Muscle layer of duodenum (tissue), 2 donors: Measurements from ENCODE around the gene PODXL2.

Experiments
- H3K27ac ChIP-seq: one replicate; pipeline ENCODE4 v1.7.0; 2013; ENCODE audit warnings: mild to moderate bottlenecking, low read length
- H3K27me3 ChIP-seq: one replicate; pipeline ENCODE4 v1.7.0; 2013; ENCODE audit warnings: low read depth, mild to moderate bottlenecking, control low read depth, low read length
- H3K36me3 ChIP-seq, 2 donors: one replicate each; pipeline ENCODE4 v1.7.0; 2013; ENCODE audit warnings: low read length in 2 of 2, control low read depth in 1 of 2, mild to moderate bottlenecking in 1 of 2; ENCODE audit not compliant: insufficient read depth in 2 of 2, control insufficient read depth in 1 of 2
- H3K4me1 ChIP-seq, 2 donors: one replicate each; pipeline ENCODE4 v1.7.0; 2013; ENCODE audit warnings: low read length in 2 of 2, mild to moderate bottlenecking in 2 of 2, control low read depth in 1 of 2, moderate library complexity in 1 of 2; ENCODE audit not compliant: insufficient read depth in 2 of 2, control insufficient read depth in 1 of 2
- H3K4me3 ChIP-seq, 2 donors: one replicate each; pipeline ENCODE4 v1.7.0; 2013; ENCODE audit warnings: low read length in 2 of 2, low read depth in 1 of 2, mild to moderate bottlenecking in 1 of 2
- H3K9me3 ChIP-seq, 2 donors: one replicate each; pipeline ENCODE4 v1.7.0; 2013; ENCODE audit warnings: low read length in 2 of 2, control low read depth in 1 of 2, mild to moderate bottlenecking in 1 of 2; ENCODE audit not compliant: control insufficient read depth in 1 of 2
- donor health status: healthy.

The PODXL2 gene

DNA sequence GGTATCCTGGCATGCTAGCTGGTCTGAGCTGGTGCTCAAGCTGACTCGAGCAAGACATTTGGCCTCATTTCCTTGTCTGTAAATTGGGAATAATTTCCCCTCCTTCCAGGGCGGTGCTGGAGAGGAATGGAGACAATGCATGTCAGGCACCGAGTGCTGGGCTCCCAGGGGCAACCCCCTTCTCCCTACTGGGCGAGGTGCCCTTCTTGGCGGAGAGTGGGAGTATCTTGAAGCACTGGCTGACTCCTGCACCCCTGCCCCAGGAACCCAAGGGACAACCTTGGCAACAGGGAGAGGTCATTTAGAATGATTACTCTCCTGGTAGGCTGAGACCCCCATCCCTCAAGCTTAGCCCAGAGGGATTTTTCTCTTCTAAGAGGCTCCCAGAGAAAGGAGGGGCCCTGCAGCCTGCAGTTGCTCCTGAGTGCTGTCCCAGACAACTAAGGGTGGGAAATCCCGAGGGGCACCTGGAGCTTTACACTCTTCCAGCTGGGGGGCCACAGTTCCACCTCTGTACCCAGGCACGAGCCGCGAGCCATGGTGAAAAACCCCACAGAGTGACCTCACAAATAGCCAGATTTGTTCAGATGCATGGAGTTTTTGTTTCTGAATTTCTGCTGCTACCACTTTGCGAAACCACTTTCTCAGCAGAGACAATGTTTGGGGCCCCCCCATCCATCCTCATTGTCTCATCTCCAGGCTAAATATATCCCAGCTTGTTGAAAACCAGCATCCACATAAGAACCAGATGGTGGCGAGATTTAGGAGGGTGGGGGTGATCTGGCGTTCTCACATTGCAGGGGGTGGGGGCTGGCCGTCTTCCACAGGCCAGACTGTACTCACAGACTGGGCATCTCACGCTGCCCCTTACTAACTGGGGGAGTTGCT lies 88.6 kb downstream of the PODXL2 start:
- Histone ChIP-seq H3K9me3 (no peaks in the 10 kb centered on the region), H3K27me3 (no peaks in the 10 kb centered on the region), H3K4me1 (peaks cover 5 to 19% of the 10 kb centered on the region in 2 donors), H3K27ac (no peak overlapping the region), H3K4me3 (no peak overlapping the region), H3K36me3 (no peaks in the 10 kb centered on the region)

DNA sequence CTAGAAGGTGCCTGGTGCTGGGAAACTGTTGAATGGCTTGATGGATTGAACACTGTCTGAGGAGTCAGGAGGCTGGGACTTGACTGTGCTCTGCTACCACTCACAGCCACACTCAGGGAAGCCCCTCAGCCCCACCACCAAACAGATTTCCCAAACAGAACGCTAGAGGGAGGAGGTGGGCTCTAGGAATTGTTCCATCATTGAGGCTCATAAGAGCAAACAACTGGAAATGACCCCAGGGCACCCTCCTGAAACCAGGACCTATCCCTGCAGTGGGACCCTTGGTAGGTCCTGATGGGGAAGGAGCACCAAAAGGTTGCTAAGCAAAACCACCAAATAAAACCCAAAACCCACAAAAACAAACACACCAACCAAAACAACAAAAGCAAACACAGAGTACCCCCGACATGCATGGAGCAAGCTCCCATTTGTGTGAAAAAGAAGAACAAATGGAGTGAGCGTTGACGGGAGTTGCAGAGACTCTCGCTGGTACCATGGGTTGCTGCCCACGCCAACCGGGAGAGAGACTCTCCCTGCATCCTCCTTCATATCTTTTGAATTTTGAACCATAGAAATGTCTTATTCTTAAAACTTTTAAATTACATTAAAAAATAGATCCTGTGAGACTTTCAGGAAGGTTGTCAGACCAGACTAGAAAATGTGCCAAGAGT lies 89.4 kb downstream of the PODXL2 start:
- Histone ChIP-seq H3K9me3 (no peaks in the 10 kb centered on the region), H3K27ac (no peak overlapping the region), H3K4me3 (no peak overlapping the region), H3K27me3 (no peaks in the 10 kb centered on the region), H3K36me3 (no peaks in the 10 kb centered on the region), H3K4me1 (peaks cover 12 to 27% of the 10 kb centered on the region in 2 donors)

DNA sequence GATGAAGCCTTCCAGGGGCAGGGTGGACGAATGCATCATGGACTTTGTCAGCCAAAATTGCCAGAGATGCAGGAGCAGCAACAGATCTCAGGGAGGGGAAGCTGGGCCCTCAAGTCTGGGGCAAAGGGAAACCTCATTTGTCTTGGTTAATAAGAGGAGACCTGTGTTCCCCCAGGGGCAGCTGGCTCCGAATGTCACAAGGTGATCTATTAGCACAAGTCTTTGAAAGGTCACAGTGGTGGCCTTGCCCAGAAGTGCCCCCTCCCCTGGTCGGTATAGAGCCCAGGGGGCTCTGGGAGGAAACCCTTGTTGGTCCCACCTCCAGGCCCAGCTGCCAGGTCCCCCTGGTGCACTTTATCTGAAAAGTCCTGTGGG lies 89.9 kb downstream of the PODXL2 start:
- H3K27ac ChIP-seq, result no peak overlapping the region
- no peaks in the 10 kb centered on the region for H3K27me3 ChIP-seq
- H3K4me3 ChIP-seq, result no peak overlapping the region
- H3K4me1 ChIP-seq, result peaks cover 12 to 27% of the 10 kb centered on the region in 2 donors
- no peaks in the 10 kb centered on the region for H3K9me3 ChIP-seq
- H3K36me3 ChIP-seq, result no peaks in the 10 kb centered on the region

DNA sequence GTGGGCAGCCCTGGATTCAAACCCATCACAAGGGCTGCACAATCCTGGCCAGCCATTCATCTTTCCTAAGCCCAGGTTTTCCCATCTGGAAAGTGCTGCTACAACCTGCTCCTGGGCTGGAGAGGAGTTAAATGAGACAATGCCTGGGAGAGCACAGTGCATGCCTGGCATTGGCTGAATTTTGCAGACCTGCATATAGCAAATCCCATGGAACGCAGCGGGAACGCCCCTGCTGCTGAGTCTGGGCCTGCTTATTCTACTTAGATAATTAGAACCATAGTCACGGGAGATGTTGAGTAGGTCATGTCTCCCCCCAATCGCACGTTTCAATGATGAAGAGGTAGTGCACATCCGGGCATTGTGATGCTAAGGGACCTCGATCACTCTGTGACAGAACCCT lies 90.4 kb downstream of the PODXL2 start:
- H3K27ac ChIP-seq, result no peak overlapping the region
- no peaks in the 10 kb centered on the region for H3K36me3 ChIP-seq

DNA sequence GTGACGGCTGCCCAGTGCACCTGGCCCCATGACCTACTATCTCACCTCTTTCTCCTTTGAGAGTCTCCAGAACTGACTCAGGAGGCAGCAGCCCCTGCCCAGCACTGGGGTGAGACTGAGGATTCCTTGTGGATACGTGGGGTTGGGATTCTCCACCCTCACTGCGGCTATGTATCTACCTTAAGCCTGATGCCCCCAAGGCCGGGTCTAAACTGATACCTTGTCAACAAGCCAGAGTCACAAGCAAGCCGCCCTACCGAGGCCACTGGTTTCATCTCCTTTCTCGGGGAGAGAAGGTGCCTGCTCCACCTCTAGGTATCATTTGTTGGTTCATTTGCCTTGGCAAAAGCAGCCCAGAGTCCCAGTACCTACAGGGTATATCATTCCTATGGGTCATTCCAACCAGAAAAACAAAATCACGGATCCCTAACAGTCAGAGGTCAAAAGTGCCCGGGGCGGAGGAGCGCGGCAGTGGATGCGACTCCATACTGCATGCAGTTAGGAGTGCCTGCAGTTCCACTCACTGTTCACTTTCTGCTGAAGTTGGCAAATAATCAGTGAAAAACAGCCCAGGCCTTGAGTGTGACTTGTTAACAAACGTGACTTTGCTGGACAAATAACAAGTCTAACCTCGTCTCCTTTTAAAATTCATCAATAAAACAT lies 91.3 kb downstream of the PODXL2 start:
- peaks cover 12 to 24% of the 10 kb centered on the region in 2 donors for H3K4me1 ChIP-seq

More for the DNA sequence above, 90.4 kb downstream of the PODXL2 start:
- Histone ChIP-seq H3K27me3 (no peaks in the 10 kb centered on the region), H3K4me1 (peaks cover 12 to 27% of the 10 kb centered on the region in 2 donors), H3K4me3 (no peak overlapping the region), H3K9me3 (no peaks in the 10 kb centered on the region)

DNA sequence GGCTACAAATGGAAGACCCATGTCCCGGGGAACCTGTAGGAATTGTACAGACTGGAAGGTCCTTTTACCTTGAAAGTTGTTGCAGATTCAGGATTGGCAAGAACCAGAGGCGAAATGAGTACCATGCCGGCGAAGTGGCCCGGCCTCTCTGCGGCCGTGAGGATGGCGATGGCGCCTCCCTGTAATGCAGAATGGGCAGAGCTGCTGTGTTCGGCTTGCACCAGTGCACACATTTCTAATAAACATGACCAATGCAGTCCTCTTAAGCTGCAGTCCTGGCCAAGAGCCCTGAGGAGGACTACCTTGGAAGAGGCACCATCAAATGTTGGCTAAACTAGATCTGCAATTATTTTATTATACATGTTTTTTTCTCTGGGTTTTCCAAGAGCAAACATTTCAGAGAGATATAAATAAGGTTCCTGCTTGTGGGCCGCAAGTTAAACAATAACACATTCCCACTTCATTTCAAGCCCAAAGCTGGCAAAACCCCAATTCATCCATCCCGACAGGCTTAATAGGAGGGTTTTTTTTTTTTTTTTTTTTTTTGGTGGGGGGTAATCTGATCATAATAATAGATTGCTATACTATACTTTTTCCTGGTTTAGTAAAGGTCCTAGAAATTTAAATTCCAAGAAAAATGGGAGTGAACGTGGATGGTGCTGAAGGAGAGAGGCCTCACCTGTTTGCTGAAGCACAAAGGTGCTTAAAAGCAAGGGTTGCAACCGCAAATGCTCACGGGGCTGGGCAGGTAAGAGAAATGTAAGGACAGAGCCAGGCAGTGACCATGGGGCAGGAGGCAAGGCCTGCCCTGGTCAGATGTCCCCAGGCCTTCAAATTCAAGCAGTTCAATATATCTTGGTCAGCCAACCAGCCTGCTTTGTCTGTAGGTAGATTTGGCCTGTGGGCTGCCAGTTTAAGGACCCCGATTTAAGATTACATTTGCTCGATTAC lies 92.3 kb downstream of the PODXL2 start:
- H3K4me3 ChIP-seq, result no peak overlapping the region
- H3K9me3 ChIP-seq, result no peaks in the 10 kb centered on the region
- no peaks in the 10 kb centered on the region for H3K36me3 ChIP-seq
- no peak overlapping the region for H3K27ac ChIP-seq
- no peaks in the 10 kb centered on the region for H3K27me3 ChIP-seq
- peaks cover 12 to 24% of the 10 kb centered on the region in 2 donors for H3K4me1 ChIP-seq

More for the DNA sequence above, 91.3 kb downstream of the PODXL2 start:
- Histone ChIP-seq H3K36me3 (no peaks in the 10 kb centered on the region), H3K4me3 (no peak overlapping the region), H3K9me3 (no peaks in the 10 kb centered on the region), H3K27ac (no peak overlapping the region), H3K27me3 (no peaks in the 10 kb centered on the region)

DNA sequence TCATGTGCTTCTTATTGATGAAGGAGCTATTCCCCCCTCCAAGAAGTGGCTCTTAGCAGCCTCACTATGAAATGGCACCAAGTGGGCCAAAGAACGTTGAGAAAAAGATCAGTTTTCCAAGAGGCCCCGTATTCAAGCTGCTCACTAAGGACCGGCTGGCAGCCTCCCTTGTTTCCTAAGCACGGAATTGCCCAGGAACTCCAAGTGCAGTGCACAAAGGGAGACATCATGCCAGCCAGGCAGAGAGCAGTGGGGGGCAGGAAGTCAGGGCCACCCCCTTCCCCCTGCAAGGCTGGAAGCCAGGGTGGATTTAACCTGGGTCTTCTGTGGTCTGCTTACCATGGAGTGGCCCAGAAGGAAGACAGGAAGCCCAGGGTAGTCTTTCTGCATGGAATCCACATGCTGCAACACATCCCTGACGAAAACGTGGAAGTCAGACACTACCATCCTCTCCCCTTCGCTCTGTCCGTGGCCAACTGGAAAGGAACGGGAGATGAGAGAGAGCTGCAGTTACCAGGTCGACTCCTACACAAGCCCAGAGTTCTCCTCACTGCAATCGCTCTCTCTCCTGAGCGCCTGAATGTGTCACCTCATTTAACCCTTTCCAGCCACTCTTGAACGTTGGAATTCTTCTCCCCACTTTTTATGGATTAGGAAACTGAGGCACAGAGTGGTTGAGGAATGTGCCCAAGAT lies 93.3 kb downstream of the PODXL2 start:
- Histone ChIP-seq H3K36me3 (no peaks in the 10 kb centered on the region), H3K9me3 (no peaks in the 10 kb centered on the region), H3K27ac (no peak overlapping the region), H3K4me1 (peaks cover 12 to 24% of the 10 kb centered on the region in 2 donors), H3K4me3 (no peak overlapping the region), H3K27me3 (no peaks in the 10 kb centered on the region)
